ENCODE results near the gene IL37.
"Not testable (repeated sequence)": the region's sequence is repeated elsewhere in the genome, so short reads cannot be mapped to it uniquely, and the experiment has no call there.

IL37 gene

GRCh38 chr2:112923237-112923966, 12.4 kb downstream of the IL37 start:
- no peak for DNase-seq (ENCODE audit: low read depth)

GRCh38 chr2:112923967-112924338, 13.0 kb downstream of the IL37 start:
- DNase-seq (ENCODE audit: low read depth), result no peak

- no peak for DNase-seq (ENCODE audit: low read depth)
Observed at GRCh38 chr2:112924360-112924759, 13.4 kb downstream of the IL37 start.

GRCh38 chr2:112924821-112925220, 13.9 kb downstream of the IL37 start:
- DNase-seq (ENCODE audit: low read depth), result no peak

- DNase-seq (ENCODE audit: low read depth), result no peak
Observed at GRCh38 chr2:112926707-112927106, 15.7 kb downstream of the IL37 start.

- no peak for DNase-seq (ENCODE audit: low read depth)
Observed at GRCh38 chr2:112927745-112928144, 16.8 kb downstream of the IL37 start.

- no peak for DNase-seq (ENCODE audit: low read depth)
Observed at GRCh38 chr2:112933261-112933660, 22.3 kb downstream of the IL37 start.

GRCh38 chr2:112934117-112934516, 23.2 kb downstream of the IL37 start:
- not testable (repeated sequence) for DNase-seq (ENCODE audit: low read depth)

GRCh38 chr2:112936927-112937232, 25.9 kb downstream of the IL37 start:
- DNase-seq (ENCODE audit: low read depth), result no peak

GRCh38 chr2:112938904-112939303, 27.9 kb downstream of the IL37 start:
- DNase-seq (ENCODE audit: low read depth), result no peak

- DNase-seq (ENCODE audit: low read depth), result no peak
Observed at GRCh38 chr2:112939425-112939824, 28.5 kb downstream of the IL37 start.

- DNase-seq (ENCODE audit: low read depth), result no peak
Observed at GRCh38 chr2:112940859-112941625, 30.1 kb downstream of the IL37 start.

- DNase-seq (ENCODE audit: low read depth), result peak; percentile 20
Observed at GRCh38 chr2:112941753-112942653, 31.0 kb downstream of the IL37 start.

- no peak for DNase-seq (ENCODE audit: low read depth)
Observed at GRCh38 chr2:112942654-112943002, 31.7 kb downstream of the IL37 start.

GRCh38 chr2:112944971-112945370, 34.0 kb downstream of the IL37 start:
- no peak for DNase-seq (ENCODE audit: low read depth)

- no peak for DNase-seq (ENCODE audit: low read depth)
Observed at GRCh38 chr2:112946086-112946485, 35.1 kb downstream of the IL37 start.

GRCh38 chr2:112947374-112947773, 36.4 kb downstream of the IL37 start:
- no peak for DNase-seq (ENCODE audit: low read depth)

- DNase-seq (ENCODE audit: low read depth), result no peak
Observed at GRCh38 chr2:112949456-112949855, 38.5 kb downstream of the IL37 start.

GRCh38 chr2:112954364-112954763, 43.4 kb downstream of the IL37 start:
- no peak for DNase-seq (ENCODE audit: low read depth)

GRCh38 chr2:112957511-112957910, 46.5 kb downstream of the IL37 start:
- no peak for DNase-seq (ENCODE audit: low read depth)

- no peak for DNase-seq (ENCODE audit: low read depth)
Observed at GRCh38 chr2:112958428-112959108, 47.6 kb downstream of the IL37 start.

GRCh38 chr2:112959109-112959812, 48.3 kb downstream of the IL37 start:
- DNase-seq (ENCODE audit: low read depth), result no peak

All from activated T-helper 1 cell treated with Interleukin-2 at 50 U/mL for 16 hours (primary cell).